ENCODE data around the gene SHTN1. TPM values are rescaled to one million over a fixed set of nuclear protein-coding genes. Genes with fewer than 3 reads are reported as not detected.

The SHTN1 gene
- total RNA-seq, 1 donor from 2014 or later = 3.0 TPM

GRCh38 chr10:116960066-116960776 is 44.8 kb downstream of the SHTN1 start:
- H3K27ac ChIP-seq = no peak overlapping the region
- no peak overlapping the region for H3K4me3 ChIP-seq
- DNase-seq (ENCODE audit: low spot score in 2 of 2) = no peak
- no peaks in the 10 kb centered on the region for H3K27me3 ChIP-seq
- peaks cover 0 to under 1% of the 10 kb centered on the region in 2 donors for H3K36me3 ChIP-seq
- no peak for TF ChIP-seq CTCF (IDR thresholded peaks at IDR 0.05)
- H3K4me1 ChIP-seq = no peaks in the 10 kb centered on the region
- H3K9me3 ChIP-seq = no peaks in the 10 kb centered on the region
- intact Hi-C loops (cut with DNase I) = no loop called here

GRCh38 chr10:116952729-116953128 is 52.3 kb downstream of the SHTN1 start:
- H3K27ac ChIP-seq = no peak overlapping the region
- no peaks in the 10 kb centered on the region for H3K36me3 ChIP-seq
- no peaks in the 10 kb centered on the region for H3K9me3 ChIP-seq
- no peaks in the 10 kb centered on the region for H3K4me1 ChIP-seq
- no peaks in the 10 kb centered on the region for H3K27me3 ChIP-seq
- no peak for DNase-seq (ENCODE audit: low spot score in 2 of 2)
- intact Hi-C loops (cut with DNase I) = no loop called here
- TF ChIP-seq CTCF (IDR thresholded peaks at IDR 0.05) = no peak
- H3K4me3 ChIP-seq = no peak overlapping the region

GRCh38 chr10:116948530-116948870 is 56.5 kb downstream of the SHTN1 start:
- Histone ChIP-seq H3K9me3 (no peaks in the 10 kb centered on the region), H3K4me1 (no peaks in the 10 kb centered on the region), H3K36me3 (no peaks in the 10 kb centered on the region), H3K4me3 (no peak overlapping the region), H3K27me3 (no peaks in the 10 kb centered on the region), H3K27ac (no peak overlapping the region)
- intact Hi-C loops (cut with DNase I) = no loop called here
- DNase-seq (ENCODE audit: low spot score in 2 of 2) = no peak
- no peak for TF ChIP-seq CTCF (IDR thresholded peaks at IDR 0.05)

GRCh38 chr10:116947841-116948529 is 57.0 kb downstream of the SHTN1 start:
- Histone ChIP-seq H3K4me3 (no peak overlapping the region), H3K27me3 (no peaks in the 10 kb centered on the region), H3K36me3 (no peaks in the 10 kb centered on the region), H3K27ac (no peak overlapping the region), H3K9me3 (no peaks in the 10 kb centered on the region), H3K4me1 (no peaks in the 10 kb centered on the region)
- DNase-seq (ENCODE audit: low spot score in 2 of 2) = no peak
- intact Hi-C loops (cut with DNase I) = no loop called here
- no peak for TF ChIP-seq CTCF (IDR thresholded peaks at IDR 0.05)

GRCh38 chr10:116944911-116945310 is 60.1 kb downstream of the SHTN1 start:
- Histone ChIP-seq H3K4me3 (no peak overlapping the region), H3K4me1 (no peaks in the 10 kb centered on the region), H3K9me3 (no peaks in the 10 kb centered on the region), H3K27me3 (no peaks in the 10 kb centered on the region), H3K36me3 (peaks cover under 1 to 6% of the 10 kb centered on the region in 2 donors), H3K27ac (no peak overlapping the region)
- DNase-seq (ENCODE audit: low spot score in 2 of 2) = no peak
- no peak for TF ChIP-seq CTCF (IDR thresholded peaks at IDR 0.05)
- intact Hi-C loops (cut with DNase I) = no loop called here

Data from ascending aorta (tissue), 2 donors.